PC-3 (cell line): ENCODE measurements around the gene ZNF345. TPM values are rescaled to one million over a fixed set of nuclear protein-coding genes. Genes with fewer than 3 reads are reported as not detected.
A peak's percentile ranks its signal among the peaks of the same experiment; 100 is the strongest.

ENCODE experiments used
- ATAC-seq: fragments of 200-7000 bp; cut with Tn5 transposase; 2 replicates; pipeline ENCODE4 v1.9.1; 2020; ENCODE audit warnings: mild to moderate bottlenecking, moderate library complexity
- BruUV-seq: library from RNA; stranded (reverse); fragments of 400-500 nt; replicated peaks from 2 replicates; lab custom pipeline; 2021; lab: Mats Ljungman, UMichigan
- CTCF ChIA-PET: fragments of 300-600 bp; sonication (Branson Sonifier 250); formaldehyde crosslinking; loops from one replicate; lab custom pipeline; 2022; ENCODE audit warnings: antibody characterized with exemption; lab: Charles Lee
- POLR2A ChIA-PET: fragments of 300-600 bp; sonication (Branson Sonifier 250); formaldehyde crosslinking; loops from one replicate; lab custom pipeline; 2022; ENCODE audit warnings: antibody characterized with exemption; ENCODE audit not compliant: unreplicated experiment; lab: Charles Lee
- DNase-seq: peaks from one replicate; pipeline ENCODE4 v3.0.0-alpha.2; 2015
- H2AFZ ChIP-seq: fragments of 300-600 bp; sonication (generic); 2 replicates; pipeline ENCODE4 v1.6.0; 2016; ENCODE audit warnings: antibody characterized with exemption, low read length
- H3F3A ChIP-seq: fragments of 300-600 bp; sonication (generic); one replicate; pipeline ENCODE4 v1.6.0; 2017; ENCODE audit warnings: antibody characterized with exemption, low read length, control low read depth, mild to moderate bottlenecking; ENCODE audit not compliant: unreplicated experiment
- H3K27ac ChIP-seq: fragments of 300-600 bp; sonication (generic); 2 replicates; pipeline ENCODE4 v1.5.1; 2016; ENCODE audit warnings: mild to moderate bottlenecking, low read length
- H3K27me3 ChIP-seq: fragments of 300-600 bp; sonication (generic); 2 replicates; pipeline ENCODE4 v1.6.1; 2016; ENCODE audit warnings: low read length, mixed read lengths
- H3K36me3 ChIP-seq: fragments of 300-600 bp; sonication (generic); 2 replicates; pipeline ENCODE4 v1.6.1; 2016; ENCODE audit warnings: low read depth, mixed run types, low read length, mixed read lengths
- H3K4me1 ChIP-seq: fragments of 300-600 bp; sonication (generic); 2 replicates; pipeline ENCODE4 v1.5.1; 2016; ENCODE audit warnings: low read length; ENCODE audit not compliant: insufficient read depth
- H3K4me2 ChIP-seq: fragments of 300-600 bp; sonication (generic); 2 replicates; pipeline ENCODE4 v1.6.0; 2016; ENCODE audit warnings: low read length
- H3K4me3 ChIP-seq: fragments of 300-600 bp; sonication (generic); 2 replicates; pipeline ENCODE4 v1.5.1; 2016; ENCODE audit warnings: mild to moderate bottlenecking, low read length, mixed read lengths
- H3K79me2 ChIP-seq: fragments of 300-600 bp; sonication (generic); 2 replicates; pipeline ENCODE4 v1.6.1; 2017; ENCODE audit warnings: low read length, mixed read lengths
- H3K9ac ChIP-seq: fragments of 300-600 bp; sonication (generic); 2 replicates; pipeline ENCODE4 v1.6.0; 2016; ENCODE audit warnings: mild to moderate bottlenecking, low read length
- H3K9me2 ChIP-seq: fragments of 300-600 bp; sonication (generic); replicated peaks from 2 replicates; pipeline ENCODE4 v1.6.1; 2016; ENCODE audit warnings: mixed run types, low read length, mixed read lengths
- H3K9me3 ChIP-seq: fragments of 300-600 bp; sonication (generic); 2 replicates; pipeline ENCODE4 v1.6.1; 2016; ENCODE audit warnings: low read length, mixed read lengths
- H4K20me1 ChIP-seq: fragments of 300-600 bp; sonication (generic); 2 replicates; pipeline ENCODE4 v1.6.1; 2016; ENCODE audit warnings: low read length, mixed read lengths
- EZH2 ChIP-seq: fragments of 300-600 bp; sonication (generic); IDR thresholded peaks from one replicate; pipeline ENCODE4 v1.6.1; 2017; ENCODE audit warnings: antibody characterized with exemption, mild to moderate bottlenecking, low read length; ENCODE audit not compliant: unreplicated experiment
- EZH2phosphoT487 ChIP-seq: fragments of 300-600 bp; sonication (generic); IDR thresholded peaks from 2 replicates; pipeline ENCODE4 v1.6.1; 2018; ENCODE audit warnings: mild to moderate bottlenecking, antibody characterized with exemption, low read length, borderline replicate concordance
- intact Hi-C: fragments of 100-400 bp; cut with micrococcal nuclease; formaldehyde crosslinking; loops from 2 replicates; pipeline ENCODE4 v1.9.0; 2023
- total RNA-seq: library from RNA; depleted of rRNA; stranded (reverse); fragments of >200 nt; gene quantifications from 2 replicates; pipeline ENCODE4 v1.2.3, GENCODE V29; 2014
- TF ChIP-seq, protein P1 (sequence below): fragments of 300-600 bp; sonication (generic); conservative IDR thresholded peaks from 2 replicates; pipeline ENCODE4 v1.5.1; 2017; ENCODE audit warnings: antibody characterized with exemption, low read depth, mild to moderate bottlenecking, low read length

ZNF345 gene
- total RNA-seq, 1 experiment from 2014 or later = 0.66 TPM

DNA sequence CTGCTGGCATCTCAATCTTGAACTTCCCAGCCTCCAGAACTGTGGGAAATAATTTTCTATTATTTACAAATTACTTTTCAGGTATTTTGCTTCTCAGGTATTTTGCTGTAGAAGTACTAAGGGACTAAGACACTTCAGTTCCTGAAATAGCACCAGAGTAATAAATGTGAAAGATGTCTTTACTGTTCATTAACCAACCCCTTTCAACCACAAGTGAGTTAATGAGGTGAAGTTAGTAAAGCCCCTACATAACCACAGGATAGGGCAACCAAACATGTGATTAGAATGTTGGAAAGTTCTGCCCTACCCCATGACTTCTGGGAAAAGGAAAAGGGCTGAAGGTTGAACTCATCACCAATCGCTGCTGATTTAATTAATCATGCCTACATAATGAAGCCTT, 2.7 kb upstream of the ZNF345 start:
- no peaks in the 10 kb centered on the region for H3K36me3 ChIP-seq
- H3K9me2 ChIP-seq = no peaks in the 10 kb centered on the region
- no peak overlapping the region for H2AFZ ChIP-seq
- H4K20me1 ChIP-seq = no peaks in the 10 kb centered on the region
- no peak overlapping the region for H3K9ac ChIP-seq
- no TSS peak for BruUV-seq
- no peaks in the 10 kb centered on the region for H3K27me3 ChIP-seq
- H3K4me1 ChIP-seq = no peaks in the 10 kb centered on the region
- no peak for TF ChIP-seq EZH2phosphoT487
- no peaks in the 10 kb centered on the region for H3K79me2 ChIP-seq
- H3F3A ChIP-seq = no peaks in the 10 kb centered on the region
- no peaks in the 10 kb centered on the region for H3K9me3 ChIP-seq
- no peak overlapping the region for H3K4me3 ChIP-seq
- H3K27ac ChIP-seq = no peak overlapping the region
- intact Hi-C loops = no loop called here
- ATAC-seq = no peak
- no peak for DNase-seq
- ChIA-PET POLR2A (no interaction called here), CTCF (no interaction called here)
- no peak overlapping the region for H3K4me2 ChIP-seq

DNA sequence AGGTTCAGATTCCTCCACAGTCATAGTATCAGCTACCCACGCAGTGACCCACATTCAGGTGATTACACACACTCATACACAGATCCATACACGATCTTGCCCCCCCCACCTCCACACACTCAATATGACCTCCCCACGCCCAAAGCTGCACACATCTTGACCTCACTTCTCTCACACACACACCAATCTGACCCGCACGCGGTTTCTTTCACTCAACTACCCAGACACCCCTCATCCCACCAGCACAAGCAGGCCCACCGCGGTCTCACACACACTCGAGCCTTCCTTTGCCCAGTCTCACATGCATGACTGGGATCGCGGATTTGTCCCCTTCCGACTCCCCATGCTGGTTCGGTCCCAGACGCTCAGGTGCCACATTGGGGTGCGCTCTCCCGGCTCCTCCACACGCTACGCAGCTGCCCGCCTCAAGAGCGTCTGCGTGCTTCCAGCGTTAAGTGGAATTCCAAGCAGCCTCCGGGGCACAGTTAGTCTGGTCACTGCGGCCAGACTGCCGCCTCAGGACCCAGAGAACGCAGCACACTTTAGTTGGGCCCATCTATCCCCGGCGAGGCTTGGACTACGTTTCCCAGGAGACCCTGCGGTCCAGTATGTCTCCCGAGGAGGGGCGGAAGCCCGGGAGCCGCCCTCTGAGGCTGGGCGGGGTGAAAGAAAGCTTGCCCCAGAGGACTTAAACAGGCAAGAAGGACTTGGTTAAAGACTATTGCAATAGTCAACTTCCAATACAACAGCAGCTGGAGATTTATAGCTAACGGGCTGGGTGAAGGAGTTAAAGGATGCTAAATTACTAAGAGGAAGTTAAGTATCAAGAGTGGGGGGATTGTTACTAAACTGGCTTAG, 746 bp upstream of the ZNF345 start:
- no peaks in the 10 kb centered on the region for H3F3A ChIP-seq
- H3K9me3 ChIP-seq = 0 out of 2 replicates have a peak, but pooled peaks cover 6% of the 10 kb centered on the region
- peak overlapping the region; percentile 78 for H3K4me2 ChIP-seq
- DNase-seq (peak; percentile 58), ATAC-seq (peak; percentile 89)
- TF ChIP-seq EZH2phosphoT487 = no peak
- no peak for TF ChIP-seq EZH2
- TF ChIP-seq, protein P1, sequence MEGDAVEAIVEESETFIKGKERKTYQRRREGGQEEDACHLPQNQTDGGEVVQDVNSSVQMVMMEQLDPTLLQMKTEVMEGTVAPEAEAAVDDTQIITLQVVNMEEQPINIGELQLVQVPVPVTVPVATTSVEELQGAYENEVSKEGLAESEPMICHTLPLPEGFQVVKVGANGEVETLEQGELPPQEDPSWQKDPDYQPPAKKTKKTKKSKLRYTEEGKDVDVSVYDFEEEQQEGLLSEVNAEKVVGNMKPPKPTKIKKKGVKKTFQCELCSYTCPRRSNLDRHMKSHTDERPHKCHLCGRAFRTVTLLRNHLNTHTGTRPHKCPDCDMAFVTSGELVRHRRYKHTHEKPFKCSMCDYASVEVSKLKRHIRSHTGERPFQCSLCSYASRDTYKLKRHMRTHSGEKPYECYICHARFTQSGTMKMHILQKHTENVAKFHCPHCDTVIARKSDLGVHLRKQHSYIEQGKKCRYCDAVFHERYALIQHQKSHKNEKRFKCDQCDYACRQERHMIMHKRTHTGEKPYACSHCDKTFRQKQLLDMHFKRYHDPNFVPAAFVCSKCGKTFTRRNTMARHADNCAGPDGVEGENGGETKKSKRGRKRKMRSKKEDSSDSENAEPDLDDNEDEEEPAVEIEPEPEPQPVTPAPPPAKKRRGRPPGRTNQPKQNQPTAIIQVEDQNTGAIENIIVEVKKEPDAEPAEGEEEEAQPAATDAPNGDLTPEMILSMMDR = no peak
- H3K79me2 ChIP-seq = no peaks in the 10 kb centered on the region
- H3K27me3 ChIP-seq = no peaks in the 10 kb centered on the region
- H2AFZ ChIP-seq = peak overlapping the region; percentile 93
- H3K4me1 ChIP-seq = no peaks in the 10 kb centered on the region
- no peak overlapping the region for H3K27ac ChIP-seq
- H3K4me3 ChIP-seq = peak overlapping the region; percentile 84
- ChIA-PET CTCF (no interaction called here), POLR2A (interaction anchor here (0.6 kb wide), 1 partner anchor 229 kb away, joined by 3 read pairs; the partner anchor contains the start of gene ZNF420)
- peak overlapping the region; percentile 25; the same call in 1 of the 2 replicates for H3K9ac ChIP-seq
- no peaks in the 10 kb centered on the region for H3K36me3 ChIP-seq
- H4K20me1 ChIP-seq = no peaks in the 10 kb centered on the region
- H3K9me2 ChIP-seq = no peaks in the 10 kb centered on the region
- intact Hi-C loops = no loop called here
- BruUV-seq = TSS peak; percentile 51

DNA sequence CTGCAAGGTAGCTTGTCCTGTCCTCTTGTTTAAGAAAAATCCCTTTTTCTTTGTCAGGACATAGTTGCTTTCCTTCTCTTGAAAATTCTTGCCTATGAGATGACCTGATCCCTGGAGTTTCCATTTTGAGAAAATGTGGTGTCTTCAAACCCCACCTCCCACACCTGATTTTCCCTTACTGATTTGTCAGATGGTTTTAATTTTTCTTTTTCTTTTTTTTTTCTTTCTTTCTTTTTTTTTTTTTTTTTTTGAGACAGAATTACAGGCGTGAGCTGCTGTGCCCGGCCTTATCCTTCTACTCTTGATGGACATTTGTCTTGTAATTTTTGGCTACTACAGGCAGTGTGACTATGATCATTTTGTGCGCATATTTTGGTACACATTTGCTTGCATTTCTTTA, 1.2 kb downstream of the ZNF345 start:
- Histone ChIP-seq H3K27me3 (no peaks in the 10 kb centered on the region), H3K79me2 (no peaks in the 10 kb centered on the region), H3K27ac (no peak overlapping the region), H2AFZ (peak overlapping the region; percentile 93; the same call in 1 of the 2 replicates), H3K9me3 (0 out of 2 replicates have a peak, but pooled peaks cover 6% of the 10 kb centered on the region), H3K4me3 (peak overlapping the region; percentile 84; the same call in 1 of the 2 replicates), H3K4me2 (no peak overlapping the region), H3K36me3 (no peaks in the 10 kb centered on the region), H3K4me1 (no peaks in the 10 kb centered on the region), H3K9me2 (no peaks in the 10 kb centered on the region), H3F3A (no peaks in the 10 kb centered on the region), H4K20me1 (no peaks in the 10 kb centered on the region), H3K9ac (no peak overlapping the region)
- no TSS peak for BruUV-seq
- DNase-seq = no peak
- ChIA-PET CTCF (no interaction called here), POLR2A (no interaction called here)
- TF ChIP-seq EZH2phosphoT487 = no peak
- TF ChIP-seq, protein P1 = no peak
- no peak for TF ChIP-seq EZH2
- no peak for ATAC-seq
- intact Hi-C loops = no loop called here
